ENCODE data around the gene CFAP65.

Gene CFAP65

GRCh38 chr2:219030177-219030940 is 11.0 kb downstream of the CFAP65 start:
- DNase-seq (ENCODE audit: low read depth): no peak

- peak; percentile 76 for DNase-seq (ENCODE audit: low read depth)
These were observed 11.5 kb downstream of the CFAP65 start for GRCh38 chr2:219029829-219030165.

DNA sequence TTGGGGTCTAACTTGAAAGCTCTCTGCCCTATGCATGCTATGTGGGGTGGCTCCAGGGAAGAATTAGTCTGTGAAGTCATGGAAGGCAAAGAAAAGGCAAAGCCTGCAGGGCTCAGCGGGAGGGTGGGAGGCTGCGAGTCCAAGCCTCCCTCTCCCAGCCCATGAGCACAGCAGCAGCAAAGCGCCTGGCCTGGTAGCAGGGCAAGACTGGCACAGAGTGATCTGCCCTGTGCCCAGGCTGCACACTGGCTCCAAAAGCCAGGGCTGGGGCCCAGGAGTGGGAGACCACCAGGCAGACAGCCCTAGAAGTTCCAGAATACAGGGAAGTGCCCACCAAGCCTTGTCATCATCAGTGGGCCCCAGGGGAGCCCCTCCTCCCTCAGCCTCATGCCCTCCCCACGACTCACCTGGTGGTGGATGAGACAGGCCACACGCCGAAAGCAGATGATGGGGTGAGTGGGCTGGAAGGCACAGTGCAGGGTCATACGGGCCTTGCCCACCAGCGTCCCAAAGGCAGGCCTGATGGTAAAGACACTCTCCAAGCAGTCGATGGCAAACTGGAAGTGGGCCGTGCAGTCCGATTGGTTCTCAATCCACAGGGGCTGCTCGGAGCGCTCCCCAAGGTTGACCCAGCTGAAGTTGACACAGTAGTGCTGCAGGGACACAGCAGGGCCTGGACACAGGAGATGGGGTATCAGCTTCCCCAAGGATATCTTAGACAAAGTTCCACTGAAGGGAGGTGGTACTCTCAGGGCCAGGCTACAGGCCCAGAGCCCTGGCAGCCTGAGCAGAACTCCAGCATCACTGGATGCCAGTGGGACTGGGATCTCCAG is 12.1 kb downstream of the CFAP65 start:
- no peak for DNase-seq (ENCODE audit: low read depth)

GRCh38 chr2:219028141-219028540 is 13.2 kb downstream of the CFAP65 start:
- DNase-seq (ENCODE audit: low read depth): no peak

DNA sequence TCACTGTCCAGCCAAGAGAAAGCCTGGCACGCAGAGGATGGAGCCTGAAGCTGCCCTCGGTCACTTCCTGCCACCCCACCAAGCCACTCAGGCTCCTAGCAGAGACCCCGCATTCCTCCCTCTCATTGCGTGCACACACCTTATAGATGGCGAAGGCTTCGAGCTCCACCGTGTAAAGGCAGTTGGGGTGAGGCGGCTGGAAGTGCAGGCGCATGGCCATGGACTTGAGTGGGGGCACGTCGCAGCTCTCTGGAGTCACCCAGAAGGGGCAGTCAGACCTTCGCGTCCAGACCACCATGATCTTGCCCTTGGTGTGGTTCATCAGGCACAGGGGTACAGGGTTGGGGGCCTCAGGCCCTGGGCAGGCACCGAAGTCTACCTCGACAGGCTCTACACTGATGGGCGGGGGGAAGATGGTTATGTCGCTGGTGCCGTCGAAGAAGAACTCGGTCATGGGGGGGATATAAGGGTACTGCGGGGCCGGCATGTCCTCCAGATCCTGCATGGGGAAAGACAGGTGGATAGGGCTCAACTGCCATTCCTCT is 13.7 kb downstream of the CFAP65 start:
- DNase-seq (ENCODE audit: low read depth): no peak

- no peak for DNase-seq (ENCODE audit: low read depth)
These were observed 14.4 kb downstream of the CFAP65 start for GRCh38 chr2:219026946-219027345.

- no peak for DNase-seq (ENCODE audit: low read depth)
These were observed 15.4 kb downstream of the CFAP65 start for GRCh38 chr2:219025637-219026585.

DNA sequence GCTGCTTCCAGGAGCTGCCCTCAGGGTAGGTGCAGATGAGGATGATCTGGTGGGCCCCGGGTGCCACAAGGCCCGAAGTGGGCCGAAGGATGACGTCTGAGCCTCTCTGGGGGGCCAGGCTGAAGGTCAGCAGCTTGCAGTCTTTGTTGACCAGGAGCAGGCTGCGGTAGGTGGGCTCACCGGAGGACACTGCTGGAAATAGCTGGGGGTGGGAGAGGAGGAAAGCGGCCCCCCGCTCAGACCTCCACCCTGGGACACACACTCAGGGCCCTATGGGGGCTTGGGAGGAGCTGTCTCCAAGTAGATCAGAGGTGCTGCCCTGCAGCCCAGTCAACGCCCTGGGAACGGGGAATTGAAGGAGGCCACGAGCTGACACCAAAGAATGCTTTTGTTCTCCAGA is 17.3 kb downstream of the CFAP65 start:
- no peak for DNase-seq (ENCODE audit: low read depth)

DNA sequence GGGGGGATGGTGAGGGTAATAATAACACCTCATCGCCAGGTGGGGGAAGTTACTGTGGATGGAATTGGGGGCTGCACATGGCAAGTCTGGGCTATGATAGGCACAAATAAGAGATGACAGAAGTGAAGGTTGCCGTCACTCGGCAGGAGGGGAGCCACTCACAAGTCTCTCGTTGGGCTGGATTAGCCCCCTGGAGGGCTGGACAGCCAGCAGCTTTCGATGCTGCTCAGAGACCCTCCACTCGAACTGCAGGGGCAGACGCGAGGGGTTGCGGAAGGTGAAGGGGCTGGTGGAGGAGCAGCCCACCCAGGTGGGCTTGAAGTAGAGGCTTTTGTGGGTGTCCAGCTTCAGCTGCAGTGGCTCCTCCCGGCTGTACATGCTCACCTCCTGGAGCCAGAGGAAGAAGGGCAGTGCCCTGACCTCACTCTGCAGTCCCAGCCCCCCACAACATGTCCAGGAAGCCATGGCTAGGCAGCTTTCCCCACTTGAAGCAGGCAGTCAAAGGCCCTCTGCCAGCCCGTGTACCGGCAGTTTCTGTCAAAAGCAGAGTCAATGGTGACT is 18.2 kb downstream of the CFAP65 start:
- DNase-seq (ENCODE audit: low read depth): no peak

- DNase-seq (ENCODE audit: low read depth): no peak
These were observed 18.7 kb downstream of the CFAP65 start for GRCh38 chr2:219022616-219023015.

- DNase-seq (ENCODE audit: low read depth): no peak
These were observed 19.3 kb downstream of the CFAP65 start for GRCh38 chr2:219022041-219022440.

GRCh38 chr2:219021591-219021990 is 19.7 kb downstream of the CFAP65 start:
- DNase-seq (ENCODE audit: low read depth): no peak

GRCh38 chr2:219020604-219021365 is 20.5 kb downstream of the CFAP65 start:
- no peak for DNase-seq (ENCODE audit: low read depth)

- DNase-seq (ENCODE audit: low read depth): no peak
These were observed 21.9 kb downstream of the CFAP65 start for GRCh38 chr2:219019436-219019835.

DNA sequence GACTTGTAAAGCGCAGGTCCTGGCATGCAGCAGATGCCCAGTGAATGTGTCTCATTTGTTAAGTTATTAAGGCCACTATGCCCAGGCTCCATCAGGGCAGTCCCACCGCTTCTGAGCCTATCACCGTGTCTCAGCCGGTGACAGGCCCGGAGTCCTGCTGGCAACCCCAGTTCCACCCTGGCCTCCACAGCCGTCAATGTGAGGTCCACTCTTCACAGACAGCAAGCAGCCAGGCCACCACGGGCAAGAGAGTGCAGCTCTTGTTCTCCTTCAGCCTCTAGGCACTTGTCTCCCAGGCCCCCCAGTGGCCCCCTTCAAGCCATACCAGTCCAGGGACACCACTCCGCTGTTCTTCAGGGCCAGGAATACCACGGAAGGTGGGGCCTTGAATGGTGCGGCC is 22.6 kb downstream of the CFAP65 start:
- DNase-seq (ENCODE audit: low read depth): no peak

- no peak for DNase-seq (ENCODE audit: low read depth)
These were observed 23.0 kb downstream of the CFAP65 start for GRCh38 chr2:219018286-219018685.

DNA sequence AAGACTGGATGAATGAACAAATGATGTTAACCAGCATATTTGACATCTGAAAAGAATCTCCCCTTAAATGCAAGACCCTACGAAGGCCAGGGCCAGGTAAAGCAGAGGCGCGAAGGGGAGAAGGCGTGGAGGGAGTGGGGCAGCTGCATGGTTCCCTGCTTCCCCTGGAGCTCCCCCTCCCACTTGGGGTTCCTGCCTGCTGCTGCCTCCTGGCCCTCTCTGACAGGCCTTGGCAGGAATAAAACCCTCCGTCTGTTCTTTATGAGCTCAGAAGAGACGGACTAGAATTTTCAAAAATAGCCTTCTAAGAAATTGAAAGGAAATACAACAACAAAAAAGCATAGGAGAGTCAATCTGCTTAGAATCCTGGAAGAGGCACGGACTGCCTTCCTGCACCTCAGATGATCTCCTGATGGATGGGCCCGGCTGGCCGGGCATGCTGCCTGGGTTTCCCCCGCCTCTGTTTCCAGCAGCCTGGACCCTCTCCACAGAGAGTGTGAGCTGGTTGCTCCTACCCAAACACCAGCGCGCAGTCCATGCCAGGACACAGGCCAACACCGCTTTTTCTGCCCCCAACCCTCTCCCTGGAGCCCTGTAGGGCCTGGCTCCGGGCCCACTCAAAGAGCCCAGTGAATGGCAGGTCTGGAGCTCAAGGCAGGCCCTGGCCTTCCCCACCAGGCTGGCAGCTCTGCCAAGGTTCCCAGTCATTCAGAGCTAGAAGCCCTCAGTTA is 23.9 kb downstream of the CFAP65 start:
- no peak for DNase-seq (ENCODE audit: low read depth)

DNA sequence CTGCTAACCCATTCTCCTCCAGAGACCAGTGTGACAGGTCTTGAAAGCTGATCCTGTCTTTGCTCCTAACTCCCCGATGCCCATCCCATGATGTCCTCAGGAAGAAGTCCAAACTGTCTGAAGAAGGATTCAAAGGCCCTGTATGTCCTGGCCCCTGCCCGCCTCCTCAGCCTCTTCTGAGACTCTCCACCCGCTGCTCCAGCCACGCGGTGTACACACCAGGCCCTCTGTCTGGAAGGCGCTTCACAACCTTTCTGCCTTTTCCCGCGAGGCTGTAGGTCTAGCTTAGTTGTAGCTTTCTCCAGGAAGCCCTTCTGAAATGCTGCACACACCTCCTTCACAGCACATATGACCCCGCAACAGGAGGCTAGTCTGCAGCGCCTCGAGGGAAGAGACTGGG is 24.6 kb downstream of the CFAP65 start:
- no peak for DNase-seq (ENCODE audit: low read depth)

GRCh38 chr2:219010873-219011272 is 30.4 kb downstream of the CFAP65 start:
- no peak for DNase-seq (ENCODE audit: low read depth)

GRCh38 chr2:219010162-219010756 is 31.1 kb downstream of the CFAP65 start:
- DNase-seq (ENCODE audit: low read depth): peak; percentile 30

All from ELR (cell line).